Right forelimb (tissue), 1 donor: Measurements from ENCODE around the gene CARM1.
"Not testable (repeated sequence)": the region's sequence is repeated elsewhere in the genome, so short reads cannot be mapped to it uniquely, and the experiment has no call there.

Experiments
- DNase-seq: peaks from one replicate; pipeline ENCODE4 v3.0.0-alpha.2; 2018

CARM1 gene

GRCh38 chr19:10848230-10848856, 23.0 kb upstream of the CARM1 start, which contains the start of gene C19orf38:
Gene C19orf38 (plus strand): TSS chr19:10848415. CDS start chr19:10848509, 94 bp downstream.
- DNase-seq = peak; percentile 75

GRCh38 chr19:10850631-10851030, 20.7 kb upstream of the CARM1 start:
- DNase-seq = no peak

- DNase-seq = no peak
Measured at GRCh38 chr19:10852098-10852800, 19.1 kb upstream of the CARM1 start.

GRCh38 chr19:10852941-10853340, 18.4 kb upstream of the CARM1 start:
- no peak for DNase-seq

- no peak for DNase-seq
Measured at GRCh38 chr19:10854350-10855089, 16.8 kb upstream of the CARM1 start.

- no peak for DNase-seq
Measured at GRCh38 chr19:10855879-10856522, 15.4 kb upstream of the CARM1 start.

GRCh38 chr19:10856899-10857298, 14.5 kb upstream of the CARM1 start:
- not testable (repeated sequence) for DNase-seq

GRCh38 chr19:10858204-10858828, 13.0 kb upstream of the CARM1 start:
- DNase-seq = no peak

- DNase-seq = no peak
Measured at GRCh38 chr19:10861103-10861651, 10.2 kb upstream of the CARM1 start.

- no peak for DNase-seq
Measured at GRCh38 chr19:10862561-10863106, 8.7 kb upstream of the CARM1 start.

GRCh38 chr19:10863107-10863717, 8.1 kb upstream of the CARM1 start:
- DNase-seq = no peak

- DNase-seq = peak; percentile 88
Measured at GRCh38 chr19:10864538-10864899, 6.8 kb upstream of the CARM1 start.

- no peak for DNase-seq
Measured at GRCh38 chr19:10866495-10866894, 4.9 kb upstream of the CARM1 start.

GRCh38 chr19:10868872-10869547, 2.3 kb upstream of the CARM1 start:
- DNase-seq = no peak

- DNase-seq = not testable (repeated sequence)
Measured at GRCh38 chr19:10869872-10870311, 1.5 kb upstream of the CARM1 start.

GRCh38 chr19:10870501-10870954, 825 bp upstream of the CARM1 start:
- no peak for DNase-seq

GRCh38 chr19:10871711-10872545, 575 bp downstream of the CARM1 start:
- DNase-seq = peak; percentile 73

GRCh38 chr19:10872546-10873107, 1.3 kb downstream of the CARM1 start:
- no peak for DNase-seq

GRCh38 chr19:10874024-10874423, 2.7 kb downstream of the CARM1 start:
- no peak for DNase-seq
